ENCODE results near the gene CCDC120. TPM values are rescaled to one million over a fixed set of nuclear protein-coding genes. Genes with fewer than 3 reads are reported as not detected.

Gene CCDC120
- total RNA-seq, 4 donors from 2014 or later = 11.7 to 40.3 (median 22.6) TPM

GRCh38 chrX:49061916-49062315 is 3.1 kb downstream of the CCDC120 start:
- TF ChIP-seq CTCF (IDR thresholded peaks at IDR 0.05) = no peak
- no peak for TF ChIP-seq POLR2A (IDR thresholded peaks at IDR 0.05)
- 70 to 92% methylated on average over 2 of the region's 10 CpGs for WGBS, 2 donors
- H3K4me3 ChIP-seq = no peak overlapping the region
- H3K9me3 ChIP-seq = no peaks in the 10 kb centered on the region
- H3K27ac ChIP-seq = no peak overlapping the region
- peaks cover 0 to 16% (median 0%) of the 10 kb centered on the region in 3 donors for H3K4me1 ChIP-seq
- intact Hi-C loops (cut with DNase I) = no loop called here
- H3K36me3 ChIP-seq = peaks cover 0 to 55% (median 0%) of the 10 kb centered on the region in 3 donors
- no peak for DNase-seq
- no peaks in the 10 kb centered on the region for H3K27me3 ChIP-seq

GRCh38 chrX:49063715-49064114 is 4.9 kb downstream of the CCDC120 start:
- WGBS, 2 donors = no CpG with 5 or more reads among the region's 9 CpGs
- Histone ChIP-seq H3K9me3 (no peaks in the 10 kb centered on the region), H3K4me1 (peaks cover 0 to 10% (median 0%) of the 10 kb centered on the region in 3 donors), H3K27me3 (no peaks in the 10 kb centered on the region), H3K4me3 (no peak overlapping the region), H3K36me3 (peaks cover 0 to 71% (median 0%) of the 10 kb centered on the region in 3 donors), H3K27ac (no peak overlapping the region)
- DNase-seq = no peak
- intact Hi-C loops (cut with DNase I) = no loop called here
- no peak for TF ChIP-seq POLR2A (IDR thresholded peaks at IDR 0.05)
- no peak for TF ChIP-seq CTCF (IDR thresholded peaks at IDR 0.05)

- Histone ChIP-seq H3K36me3 (peaks cover 0 to 77% (median 0%) of the 10 kb centered on the region in 3 donors), H3K4me1 (peaks cover 0 to 9% (median 0%) of the 10 kb centered on the region in 3 donors), H3K4me3 (no peak overlapping the region), H3K27ac (no peak overlapping the region), H3K9me3 (no peaks in the 10 kb centered on the region), H3K27me3 (no peaks in the 10 kb centered on the region)
- no peak for DNase-seq
- 97% methylated on average over 5 of the region's 20 CpGs; no CpG with 5 or more reads in 1 of the 2 donors for WGBS, 2 donors
- intact Hi-C loops (cut with DNase I) = no loop called here
- TF ChIP-seq CTCF (IDR thresholded peaks at IDR 0.05) = no peak
- TF ChIP-seq POLR2A (IDR thresholded peaks at IDR 0.05) = no peak
Observed at GRCh38 chrX:49064303-49064702, 5.5 kb downstream of the CCDC120 start.

- intact Hi-C loops (cut with DNase I) = no loop called here
- H3K36me3 ChIP-seq = peaks cover 0 to 79% (median 0%) of the 10 kb centered on the region in 3 donors
Observed at GRCh38 chrX:49064735-49065134, 5.9 kb downstream of the CCDC120 start.

GRCh38 chrX:49066278-49066677 is 7.5 kb downstream of the CCDC120 start:
- DNase-seq = no peak
- 68 to 85% methylated on average over 2 of the region's 2 CpGs for WGBS, 2 donors
- TF ChIP-seq POLR2A (IDR thresholded peaks at IDR 0.05) = no peak
- no peak for TF ChIP-seq CTCF (IDR thresholded peaks at IDR 0.05)
- Histone ChIP-seq H3K9me3 (no peaks in the 10 kb centered on the region), H3K36me3 (peaks cover 0 to 79% (median 0%) of the 10 kb centered on the region in 3 donors), H3K4me3 (no peak overlapping the region), H3K27ac (no peak overlapping the region), H3K27me3 (no peaks in the 10 kb centered on the region), H3K4me1 (no peaks in the 10 kb centered on the region)
- intact Hi-C loops (cut with DNase I) = no loop called here

More at GRCh38 chrX:49064735-49065134, 5.9 kb downstream of the CCDC120 start:
- Histone ChIP-seq H3K27ac (no peak overlapping the region), H3K4me1 (peaks cover 0 to 9% (median 0%) of the 10 kb centered on the region in 3 donors), H3K4me3 (no peak overlapping the region), H3K27me3 (no peaks in the 10 kb centered on the region), H3K9me3 (no peaks in the 10 kb centered on the region)
- DNase-seq = no peak
- TF ChIP-seq CTCF (IDR thresholded peaks at IDR 0.05) (no peak), POLR2A (IDR thresholded peaks at IDR 0.05) (no peak)
- WGBS, 2 donors = 82% methylated on average over 5 to 7 of the region's 8 CpGs
